Panc1 (cell line): ENCODE data around the gene TSPAN4.

Experiments
- POLR2AphosphoS5 ChIP-seq: IDR thresholded peaks from 2 replicates; pipeline ENCODE4 v1.6.1; 2012; ENCODE audit warnings: mild to moderate bottlenecking, low read depth, low read length, moderate library complexity
- TCF7L2 ChIP-seq: IDR thresholded peaks from 2 replicates; pipeline ENCODE4 v1.6.1; 2011; ENCODE audit warnings: mild to moderate bottlenecking, low read depth, low read length, inconsistent platforms
- TF ChIP-seq, protein P1 (sequence below): fragments of 450-650 bp; IDR thresholded peaks from 2 replicates; pipeline ENCODE4 v1.5.1; 2017; ENCODE audit warnings: mild to moderate bottlenecking
- TF ChIP-seq, protein P2 (sequence below), 2 experiments: IDR thresholded peaks; 2 replicates each; pipeline ENCODE4 v1.6.1; 2011 to 2012; ENCODE audit warnings: low read depth in 2 of 2, control low read depth in 1 of 2, low read length in 1 of 2, mild to moderate bottlenecking in 1 of 2, moderate library complexity in 1 of 2; ENCODE audit not compliant: insufficient read depth in 1 of 2

DNA sequence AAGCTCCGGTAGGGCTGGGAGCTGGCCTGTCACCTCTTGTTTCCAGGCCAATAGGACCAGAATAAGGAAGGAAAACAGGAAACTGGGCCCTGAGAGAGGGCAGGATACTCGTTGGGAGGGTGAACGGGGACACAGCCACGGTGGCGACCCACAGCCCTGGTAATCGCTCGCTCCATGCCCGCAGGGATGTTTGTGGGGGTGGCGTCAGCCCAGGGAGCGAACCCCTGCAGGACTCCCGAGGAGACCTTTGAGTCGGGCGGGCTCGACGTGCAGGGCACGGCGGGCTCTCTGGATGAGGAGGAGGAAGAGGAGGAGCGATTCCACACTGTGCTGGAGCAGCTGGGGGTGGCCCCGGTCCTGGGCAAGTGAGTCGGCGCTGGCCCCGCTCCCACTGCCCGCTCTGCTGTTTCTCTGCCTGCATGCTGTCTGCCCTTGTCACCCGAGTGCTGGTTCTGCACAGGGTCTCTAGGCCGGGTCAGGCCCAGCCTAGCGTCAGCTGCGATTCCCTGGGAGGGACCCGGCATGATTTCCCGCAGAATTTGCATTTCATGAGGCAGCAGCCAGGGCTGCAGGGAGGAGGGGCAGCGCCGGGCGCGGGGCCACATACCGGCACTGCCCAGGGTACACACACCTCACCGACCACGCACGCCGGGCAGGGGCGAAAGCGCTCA, 13.3 kb upstream of the TSPAN4 start:
- TF ChIP-seq, protein P1, sequence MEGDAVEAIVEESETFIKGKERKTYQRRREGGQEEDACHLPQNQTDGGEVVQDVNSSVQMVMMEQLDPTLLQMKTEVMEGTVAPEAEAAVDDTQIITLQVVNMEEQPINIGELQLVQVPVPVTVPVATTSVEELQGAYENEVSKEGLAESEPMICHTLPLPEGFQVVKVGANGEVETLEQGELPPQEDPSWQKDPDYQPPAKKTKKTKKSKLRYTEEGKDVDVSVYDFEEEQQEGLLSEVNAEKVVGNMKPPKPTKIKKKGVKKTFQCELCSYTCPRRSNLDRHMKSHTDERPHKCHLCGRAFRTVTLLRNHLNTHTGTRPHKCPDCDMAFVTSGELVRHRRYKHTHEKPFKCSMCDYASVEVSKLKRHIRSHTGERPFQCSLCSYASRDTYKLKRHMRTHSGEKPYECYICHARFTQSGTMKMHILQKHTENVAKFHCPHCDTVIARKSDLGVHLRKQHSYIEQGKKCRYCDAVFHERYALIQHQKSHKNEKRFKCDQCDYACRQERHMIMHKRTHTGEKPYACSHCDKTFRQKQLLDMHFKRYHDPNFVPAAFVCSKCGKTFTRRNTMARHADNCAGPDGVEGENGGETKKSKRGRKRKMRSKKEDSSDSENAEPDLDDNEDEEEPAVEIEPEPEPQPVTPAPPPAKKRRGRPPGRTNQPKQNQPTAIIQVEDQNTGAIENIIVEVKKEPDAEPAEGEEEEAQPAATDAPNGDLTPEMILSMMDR: no peak
- TF ChIP-seq POLR2AphosphoS5 (no peak; the same call in 1 of the 2 replicates), TCF7L2 (no peak)
- TF ChIP-seq, protein P2, sequence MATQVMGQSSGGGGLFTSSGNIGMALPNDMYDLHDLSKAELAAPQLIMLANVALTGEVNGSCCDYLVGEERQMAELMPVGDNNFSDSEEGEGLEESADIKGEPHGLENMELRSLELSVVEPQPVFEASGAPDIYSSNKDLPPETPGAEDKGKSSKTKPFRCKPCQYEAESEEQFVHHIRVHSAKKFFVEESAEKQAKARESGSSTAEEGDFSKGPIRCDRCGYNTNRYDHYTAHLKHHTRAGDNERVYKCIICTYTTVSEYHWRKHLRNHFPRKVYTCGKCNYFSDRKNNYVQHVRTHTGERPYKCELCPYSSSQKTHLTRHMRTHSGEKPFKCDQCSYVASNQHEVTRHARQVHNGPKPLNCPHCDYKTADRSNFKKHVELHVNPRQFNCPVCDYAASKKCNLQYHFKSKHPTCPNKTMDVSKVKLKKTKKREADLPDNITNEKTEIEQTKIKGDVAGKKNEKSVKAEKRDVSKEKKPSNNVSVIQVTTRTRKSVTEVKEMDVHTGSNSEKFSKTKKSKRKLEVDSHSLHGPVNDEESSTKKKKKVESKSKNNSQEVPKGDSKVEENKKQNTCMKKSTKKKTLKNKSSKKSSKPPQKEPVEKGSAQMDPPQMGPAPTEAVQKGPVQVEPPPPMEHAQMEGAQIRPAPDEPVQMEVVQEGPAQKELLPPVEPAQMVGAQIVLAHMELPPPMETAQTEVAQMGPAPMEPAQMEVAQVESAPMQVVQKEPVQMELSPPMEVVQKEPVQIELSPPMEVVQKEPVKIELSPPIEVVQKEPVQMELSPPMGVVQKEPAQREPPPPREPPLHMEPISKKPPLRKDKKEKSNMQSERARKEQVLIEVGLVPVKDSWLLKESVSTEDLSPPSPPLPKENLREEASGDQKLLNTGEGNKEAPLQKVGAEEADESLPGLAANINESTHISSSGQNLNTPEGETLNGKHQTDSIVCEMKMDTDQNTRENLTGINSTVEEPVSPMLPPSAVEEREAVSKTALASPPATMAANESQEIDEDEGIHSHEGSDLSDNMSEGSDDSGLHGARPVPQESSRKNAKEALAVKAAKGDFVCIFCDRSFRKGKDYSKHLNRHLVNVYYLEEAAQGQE (IDR thresholded peaks at IDR 0.05; ENCODE audit: insufficient read depth in 1 of 2, low read depth in 2 of 2, low read length in 1 of 2): no peak
